Endothelial cell of umbilical vein (primary cell): ENCODE results near the gene COL20A1. TPM values are rescaled to one million over a fixed set of nuclear protein-coding genes. Genes with fewer than 3 reads are reported as not detected.

ENCODE experiments used
- BruUV-seq: library from RNA; stranded (reverse); fragments of 400-500 nt; replicated peaks from 2 replicates; lab custom pipeline; 2021; lab: Mats Ljungman, UMichigan
- CTCF ChIA-PET: fragments of 300-600, 350-600 bp; sonication (Branson Sonifier 250); formaldehyde crosslinking; loops from one replicate; lab custom pipeline; 2021; ENCODE audit warnings: antibody characterized with exemption, inconsistent platforms; lab: Charles Lee
- POLR2A ChIA-PET: fragments of 300-600, 350-600 bp; sonication (Branson Sonifier 250); formaldehyde crosslinking; loops from one replicate; lab custom pipeline; 2021; ENCODE audit warnings: antibody characterized with exemption, inconsistent platforms; lab: Charles Lee
- DNase-seq: peaks from one replicate; pipeline ENCODE4 v3.0.0-alpha.2; 2011; ENCODE audit warnings: low read depth, low spot score
- FAIRE-seq: peaks from 2 replicates; lab custom pipeline; 2011; peaks lifted over from hg19 to GRCh38; lab: Jason Lieb, UNC
- H2AFZ ChIP-seq: 2 replicates; pipeline ENCODE4 v1.6.0; 2012; ENCODE audit warnings: low read depth, low read length, control low read depth, inconsistent platforms
- H3K27ac ChIP-seq: 2 replicates; pipeline ENCODE4 v1.5.1; 2011; ENCODE audit warnings: low read depth, mild to moderate bottlenecking, control low read depth, low read length, moderate library complexity; ENCODE audit not compliant: insufficient read depth
- H3K27me3 ChIP-seq, 2 experiments: 2 replicates each; pipeline versions ENCODE4 v1.6.0 to v1.6.1; 2011; ENCODE audit warnings: low read length in 2 of 2, mixed read lengths in 1 of 2; ENCODE audit not compliant: control insufficient read depth in 2 of 2, insufficient read depth in 2 of 2
- H3K36me3 ChIP-seq, 2 experiments: 2 replicates in 1 of 2; 3 replicates in 1 of 2; pipeline ENCODE4 v1.5.1; 2011; ENCODE audit warnings: low read length in 2 of 2, mild to moderate bottlenecking in 1 of 2, moderate library complexity in 1 of 2; ENCODE audit not compliant: control insufficient read depth in 2 of 2, insufficient read depth in 2 of 2; ENCODE audit errors: extremely low read depth in 1 of 2
- H3K4me1 ChIP-seq: 3 replicates; pipeline ENCODE4 v1.5.1; 2011; ENCODE audit warnings: mild to moderate bottlenecking, low read length; ENCODE audit not compliant: control insufficient read depth, insufficient read depth; ENCODE audit errors: extremely low read depth
- H3K4me2 ChIP-seq: 2 replicates; pipeline ENCODE4 v1.6.1; 2011; ENCODE audit warnings: low read length, control low read depth, mixed read lengths; ENCODE audit not compliant: insufficient read depth
- H3K4me3 ChIP-seq, 3 experiments: fragments of 200-600 bp in 1 of 3; sonication (generic), shearing (Covaris generic) in 1 of 3; replicated peaks in 1 of 3; 2 replicates each; pipeline ENCODE4 v1.5.1; 2011 to 2016; ENCODE audit warnings: control low read depth in 3 of 3, low read length in 3 of 3, mild to moderate bottlenecking in 2 of 3, inconsistent platforms in 1 of 3, low read depth in 1 of 3, moderate library complexity in 1 of 3; ENCODE audit not compliant: insufficient read depth in 1 of 3
- H3K79me2 ChIP-seq: 2 replicates; pipeline ENCODE4 v1.6.0; 2012; ENCODE audit warnings: low read length, inconsistent platforms; ENCODE audit not compliant: control insufficient read depth, insufficient read depth
- H3K9ac ChIP-seq: replicated peaks from 2 replicates; pipeline ENCODE3; 2011; ENCODE audit warnings: low read length, control low read depth; ENCODE audit not compliant: insufficient read depth; ENCODE audit errors: extremely low read depth
- H3K9me1 ChIP-seq: replicated peaks from 3 replicates; pipeline ENCODE4 v1.6.0; 2011; ENCODE audit warnings: mild to moderate bottlenecking, low read length; ENCODE audit not compliant: control insufficient read depth, insufficient read depth; ENCODE audit errors: extremely low read depth
- H3K9me3 ChIP-seq: replicated peaks from 2 replicates; pipeline ENCODE4 v1.5.1; 2012; ENCODE audit warnings: low read length, inconsistent platforms; ENCODE audit not compliant: control insufficient read depth, insufficient read depth
- H4K20me1 ChIP-seq: replicated peaks from 2 replicates; pipeline ENCODE3; 2011; ENCODE audit warnings: mild to moderate bottlenecking, low read length; ENCODE audit not compliant: control insufficient read depth, insufficient read depth; ENCODE audit errors: extremely low read depth
- EZH2 ChIP-seq: IDR thresholded peaks from 2 replicates; pipeline ENCODE4 v1.6.1; 2012; ENCODE audit warnings: borderline replicate concordance, low read depth, mild to moderate bottlenecking, moderate library complexity, low read length, inconsistent platforms; ENCODE audit not compliant: severe bottlenecking
- FOS ChIP-seq: IDR thresholded peaks from 2 replicates; pipeline ENCODE4 v1.6.1; 2011; ENCODE audit warnings: mild to moderate bottlenecking, low read length, moderate library complexity, borderline replicate concordance; ENCODE audit not compliant: insufficient read depth
- GATA2 ChIP-seq: IDR thresholded peaks from 2 replicates; pipeline ENCODE4 v1.7.0; 2011; ENCODE audit warnings: low read depth, mild to moderate bottlenecking, moderate library complexity, mixed read lengths, low read length; ENCODE audit not compliant: insufficient read length, insufficient read depth
- JUN ChIP-seq: IDR thresholded peaks from 2 replicates; pipeline ENCODE4 v1.6.1; 2011; ENCODE audit warnings: borderline replicate concordance, low read depth; ENCODE audit not compliant: insufficient read length, insufficient read depth
- MYC ChIP-seq: IDR thresholded peaks from one replicate; pipeline ENCODE4 v1.6.1; 2011; ENCODE audit warnings: mild to moderate bottlenecking, low read depth, low read length
- POLR2A ChIP-seq: IDR thresholded peaks from 2 replicates; pipeline ENCODE4 v1.6.1; 2012; ENCODE audit warnings: low read depth, mild to moderate bottlenecking, control low read depth, low read length
- POLR2AphosphoS5 ChIP-seq: IDR thresholded peaks from 2 replicates; pipeline ENCODE4 v1.6.1; 2012; ENCODE audit warnings: low read depth, mild to moderate bottlenecking, control low read depth, low read length, moderate library complexity; ENCODE audit not compliant: insufficient read depth
- dilution Hi-C: fragments of 300-500 bp; cut with MboI; formaldehyde crosslinking; loops from one replicate; pipeline ENCODE4 v1.15.0; 2019; ENCODE audit warnings: low sequenced_read_pairs; ENCODE audit not compliant: extremely low pct_ligation_motif_present
- intact Hi-C: fragments of 100-400 bp; cut with micrococcal nuclease; formaldehyde crosslinking; loops from one replicate; pipeline ENCODE4 v1.10.0; 2022
- polyA plus RNA-seq, 4 experiments: library from polyadenylated mRNA; depleted of rRNA in 3 of 4; stranded (reverse) in 3 of 4; unstranded in 1 of 4; fragments of >200 nt; gene quantifications; 2 replicates each; pipeline versions ENCODE4 v1.2.1 to v1.2.3, GENCODE V29; 2011 to 2012; ENCODE audit warnings: missing spikeins in 1 of 4
- total RNA-seq: library from RNA; stranded (reverse); gene quantifications from 2 replicates; pipeline ENCODE4 v1.2.3, GENCODE V29; 2021
- TF ChIP-seq, protein P1 (sequence below), 2 donors: IDR thresholded peaks; 1 replicate in 1 of 2; 2 replicates in 1 of 2; pipeline ENCODE4 v1.5.1; 2011; ENCODE audit warnings: low read length in 2 of 2, mild to moderate bottlenecking in 2 of 2, moderate library complexity in 2 of 2, control low read depth in 1 of 2, inconsistent platforms in 1 of 2, low read depth in 1 of 2; ENCODE audit not compliant: insufficient read depth in 1 of 2; ENCODE audit errors: extremely low read depth in 1 of 2
- TF ChIP-seq, protein P2 (sequence below): IDR thresholded peaks from 2 replicates; pipeline ENCODE4 v1.6.1; 2011; ENCODE audit not compliant: insufficient read depth, insufficient read length

Gene COL20A1
- total and polyA plus RNA-seq, 2 donors (not counting 3 experiments of a cell fraction or from before 2014, with no cell fraction given), result not detected

DNA sequence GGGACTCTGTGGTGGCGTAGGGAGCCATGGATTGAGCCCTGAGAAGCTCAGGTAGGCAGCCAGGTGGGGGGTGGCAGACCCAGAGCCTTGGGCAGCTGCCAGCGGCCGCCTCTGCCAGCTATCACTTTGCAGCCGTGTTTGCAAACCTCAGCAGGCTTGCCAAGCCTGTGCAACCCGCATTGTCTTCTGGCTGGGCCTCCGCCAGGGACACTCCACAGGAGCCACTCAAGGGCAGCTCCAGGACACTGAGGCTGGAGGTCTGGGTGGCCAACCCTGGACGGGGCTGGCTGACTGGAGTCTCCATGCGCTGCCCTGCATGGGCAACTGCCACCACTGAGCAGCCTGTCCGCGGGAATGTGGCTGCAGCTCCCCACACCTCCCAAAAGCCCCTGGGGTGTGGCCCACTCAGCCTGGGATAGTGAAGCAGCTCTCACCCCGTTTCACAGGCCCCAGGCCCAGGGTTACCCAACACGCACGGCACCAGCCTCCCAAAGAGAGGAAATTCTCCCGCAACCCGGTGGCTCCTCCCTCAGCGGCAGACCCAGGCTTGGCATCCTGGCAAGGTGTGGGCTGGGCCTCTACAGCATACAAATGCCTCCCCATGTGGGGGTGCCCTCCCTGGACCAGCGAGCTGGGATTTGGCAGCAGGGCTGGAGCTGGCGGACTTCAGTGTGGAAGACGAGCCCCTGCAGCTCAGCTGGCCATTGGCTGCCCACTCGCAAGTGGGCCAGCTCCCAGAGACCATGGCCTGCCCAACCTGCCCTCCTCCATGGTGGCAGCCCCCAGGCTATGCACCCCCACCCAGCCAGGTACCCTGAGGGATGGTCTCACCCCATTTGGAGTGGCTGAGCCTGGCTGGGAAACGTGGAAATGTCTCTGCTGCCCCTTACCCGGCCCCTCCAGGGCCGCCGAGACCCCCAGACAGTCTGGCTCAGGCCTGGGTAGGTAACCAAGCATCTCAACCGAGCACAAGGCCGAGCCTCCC, 65.2 kb downstream of the COL20A1 start:
- FAIRE-seq, result no peak
- H2AFZ ChIP-seq, result no peak overlapping the region
- H3K79me2 ChIP-seq, result no peaks in the 10 kb centered on the region
- intact Hi-C loops (no loop called here), dilution Hi-C loops (no loop called here)
- no peak overlapping the region for H3K27ac ChIP-seq
- no peak for DNase-seq
- H3K36me3 ChIP-seq, result no peaks in the 10 kb centered on the region
- TF ChIP-seq JUN (no peak), EZH2 (no peak), MYC (no peak), FOS (no peak), POLR2AphosphoS5 (no peak), POLR2A (no peak), GATA2 (no peak)
- TF ChIP-seq, protein P1, sequence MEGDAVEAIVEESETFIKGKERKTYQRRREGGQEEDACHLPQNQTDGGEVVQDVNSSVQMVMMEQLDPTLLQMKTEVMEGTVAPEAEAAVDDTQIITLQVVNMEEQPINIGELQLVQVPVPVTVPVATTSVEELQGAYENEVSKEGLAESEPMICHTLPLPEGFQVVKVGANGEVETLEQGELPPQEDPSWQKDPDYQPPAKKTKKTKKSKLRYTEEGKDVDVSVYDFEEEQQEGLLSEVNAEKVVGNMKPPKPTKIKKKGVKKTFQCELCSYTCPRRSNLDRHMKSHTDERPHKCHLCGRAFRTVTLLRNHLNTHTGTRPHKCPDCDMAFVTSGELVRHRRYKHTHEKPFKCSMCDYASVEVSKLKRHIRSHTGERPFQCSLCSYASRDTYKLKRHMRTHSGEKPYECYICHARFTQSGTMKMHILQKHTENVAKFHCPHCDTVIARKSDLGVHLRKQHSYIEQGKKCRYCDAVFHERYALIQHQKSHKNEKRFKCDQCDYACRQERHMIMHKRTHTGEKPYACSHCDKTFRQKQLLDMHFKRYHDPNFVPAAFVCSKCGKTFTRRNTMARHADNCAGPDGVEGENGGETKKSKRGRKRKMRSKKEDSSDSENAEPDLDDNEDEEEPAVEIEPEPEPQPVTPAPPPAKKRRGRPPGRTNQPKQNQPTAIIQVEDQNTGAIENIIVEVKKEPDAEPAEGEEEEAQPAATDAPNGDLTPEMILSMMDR (IDR thresholded peaks at IDR 0.05; ENCODE audit: extremely low read depth in 1 of 2, insufficient read depth in 1 of 2, low read depth in 1 of 2, low read length in 2 of 2), result no peak
- TF ChIP-seq, protein P2, sequence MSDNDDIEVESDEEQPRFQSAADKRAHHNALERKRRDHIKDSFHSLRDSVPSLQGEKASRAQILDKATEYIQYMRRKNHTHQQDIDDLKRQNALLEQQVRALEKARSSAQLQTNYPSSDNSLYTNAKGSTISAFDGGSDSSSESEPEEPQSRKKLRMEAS, result no peak
- no TSS peak for BruUV-seq
- H4K20me1 ChIP-seq, result no peaks in the 10 kb centered on the region
- ChIA-PET CTCF (no interaction called here), POLR2A (no interaction called here)
- H3K4me3 ChIP-seq, result no peak overlapping the region
- H3K4me1 ChIP-seq, result no peaks in the 10 kb centered on the region
- H3K27me3 ChIP-seq, result peaks cover 9 to 15% of the 10 kb centered on the region in 2 experiments
- no peak overlapping the region for H3K4me2 ChIP-seq
- no peak overlapping the region for H3K9ac ChIP-seq
- H3K9me3 ChIP-seq, result no peaks in the 10 kb centered on the region
- no peaks in the 10 kb centered on the region for H3K9me1 ChIP-seq
